DND-41 (cell line): ENCODE measurements around the gene CXCL5.
"Not testable (repeated sequence)": the region's sequence is repeated elsewhere in the genome, so short reads cannot be mapped to it uniquely, and the experiment has no call there.

Experiments used
- ATAC-seq: fragments of 200-7000 bp; cut with Tn5 transposase; 3 replicates; pipeline ENCODE4 v1.9.1; 2021; ENCODE audit warnings: low read depth; ENCODE audit not compliant: insufficient read depth
- DNase-seq: peaks from one replicate; pipeline ENCODE4 v3.0.0-alpha.2; 2020
- H2AFZ ChIP-seq: 2 replicates; pipeline ENCODE4 v1.6.0; 2012; ENCODE audit warnings: low read depth, low read length
- H3K27ac ChIP-seq: 2 replicates; pipeline ENCODE4 v1.5.1; 2012; ENCODE audit warnings: low read length, inconsistent platforms
- H3K27me3 ChIP-seq: fragments of 200-600 bp; sonication (generic); 2 replicates; pipeline ENCODE4 v1.6.0; 2012; ENCODE audit warnings: low read length, mild to moderate bottlenecking, inconsistent platforms; ENCODE audit not compliant: insufficient read depth, poor library complexity
- H3K36me3 ChIP-seq: 2 replicates; pipeline ENCODE4 v1.5.1; 2012; ENCODE audit warnings: low read length, inconsistent platforms; ENCODE audit not compliant: insufficient read depth
- H3K4me1 ChIP-seq: 2 replicates; pipeline ENCODE4 v1.5.1; 2012; ENCODE audit warnings: mild to moderate bottlenecking, low read length; ENCODE audit not compliant: insufficient read depth
- H3K4me2 ChIP-seq: 2 replicates; pipeline ENCODE4 v1.6.0; 2012; ENCODE audit warnings: mild to moderate bottlenecking, moderate library complexity, low read length, inconsistent platforms; ENCODE audit not compliant: insufficient read depth
- H3K4me3 ChIP-seq, 2 experiments: fragments of 200-600 bp in 1 of 2; shearing (Covaris generic) in 1 of 2; 2 replicates each; pipeline ENCODE4 v1.5.1; 2012 to 2016; ENCODE audit warnings: inconsistent platforms in 2 of 2, low read length in 2 of 2, mild to moderate bottlenecking in 2 of 2, low read depth in 1 of 2, moderate library complexity in 1 of 2
- H3K79me2 ChIP-seq: 2 replicates; pipeline ENCODE4 v1.6.0; 2012; ENCODE audit warnings: low read length, inconsistent platforms; ENCODE audit not compliant: insufficient read depth
- H3K9ac ChIP-seq: 2 replicates; pipeline ENCODE4 v1.6.0; 2012; ENCODE audit warnings: low read depth, mild to moderate bottlenecking, inconsistent platforms, low read length, moderate library complexity
- H3K9me3 ChIP-seq: 2 replicates; pipeline ENCODE4 v1.5.1; 2012; ENCODE audit warnings: low read length, moderate library complexity, mild to moderate bottlenecking, inconsistent platforms; ENCODE audit not compliant: insufficient read depth, severe bottlenecking
- H4K20me1 ChIP-seq: 2 replicates; pipeline ENCODE4 v1.6.0; 2012; ENCODE audit warnings: low read length; ENCODE audit not compliant: insufficient read depth
- EZH2 ChIP-seq: IDR thresholded peaks from 3 replicates; pipeline ENCODE4 v1.6.1; 2012; ENCODE audit warnings: borderline replicate concordance, low read depth, mild to moderate bottlenecking, moderate library complexity, low read length, inconsistent platforms; ENCODE audit not compliant: severe bottlenecking
- TF ChIP-seq, protein P1 (sequence below): IDR thresholded peaks from 2 replicates; pipeline ENCODE4 v1.5.1; 2012; ENCODE audit warnings: borderline replicate concordance, low read length, moderate library complexity, mild to moderate bottlenecking; ENCODE audit not compliant: poor library complexity, severe bottlenecking; ENCODE audit errors: extremely low read depth

The CXCL5 gene

DNA sequence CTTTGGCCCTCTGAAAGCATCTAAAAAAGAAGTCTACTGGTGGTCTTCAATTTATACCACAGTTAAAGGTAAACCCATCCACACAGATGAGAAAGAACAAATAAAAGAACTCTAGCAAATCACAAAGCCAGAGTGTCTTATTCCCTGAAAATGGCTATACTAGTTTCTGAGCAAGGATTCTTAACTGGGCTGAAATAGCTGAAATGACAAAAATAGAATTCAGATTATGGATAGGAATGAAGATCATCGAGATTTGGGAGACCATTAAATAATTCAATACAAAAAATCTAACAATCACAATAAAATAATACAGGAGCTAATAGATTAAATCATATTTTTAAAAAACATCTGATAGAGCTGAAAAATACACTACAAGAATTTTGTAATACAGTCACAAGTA, 28.5 kb downstream of the CXCL5 start:
- no peaks in the 10 kb centered on the region for H3K79me2 ChIP-seq
- no peaks in the 10 kb centered on the region for H4K20me1 ChIP-seq
- H3K9me3 ChIP-seq = no peaks in the 10 kb centered on the region
- H3K27me3 ChIP-seq = no peaks in the 10 kb centered on the region
- H2AFZ ChIP-seq = no peak overlapping the region
- TF ChIP-seq EZH2 = no peak
- TF ChIP-seq, protein P1, sequence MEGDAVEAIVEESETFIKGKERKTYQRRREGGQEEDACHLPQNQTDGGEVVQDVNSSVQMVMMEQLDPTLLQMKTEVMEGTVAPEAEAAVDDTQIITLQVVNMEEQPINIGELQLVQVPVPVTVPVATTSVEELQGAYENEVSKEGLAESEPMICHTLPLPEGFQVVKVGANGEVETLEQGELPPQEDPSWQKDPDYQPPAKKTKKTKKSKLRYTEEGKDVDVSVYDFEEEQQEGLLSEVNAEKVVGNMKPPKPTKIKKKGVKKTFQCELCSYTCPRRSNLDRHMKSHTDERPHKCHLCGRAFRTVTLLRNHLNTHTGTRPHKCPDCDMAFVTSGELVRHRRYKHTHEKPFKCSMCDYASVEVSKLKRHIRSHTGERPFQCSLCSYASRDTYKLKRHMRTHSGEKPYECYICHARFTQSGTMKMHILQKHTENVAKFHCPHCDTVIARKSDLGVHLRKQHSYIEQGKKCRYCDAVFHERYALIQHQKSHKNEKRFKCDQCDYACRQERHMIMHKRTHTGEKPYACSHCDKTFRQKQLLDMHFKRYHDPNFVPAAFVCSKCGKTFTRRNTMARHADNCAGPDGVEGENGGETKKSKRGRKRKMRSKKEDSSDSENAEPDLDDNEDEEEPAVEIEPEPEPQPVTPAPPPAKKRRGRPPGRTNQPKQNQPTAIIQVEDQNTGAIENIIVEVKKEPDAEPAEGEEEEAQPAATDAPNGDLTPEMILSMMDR = no peak
- DNase-seq = no peak
- no peak overlapping the region for H3K4me3 ChIP-seq
- no peaks in the 10 kb centered on the region for H3K36me3 ChIP-seq
- no peak overlapping the region for H3K9ac ChIP-seq
- no peak for ATAC-seq
- no peaks in the 10 kb centered on the region for H3K4me1 ChIP-seq
- no peak overlapping the region for H3K27ac ChIP-seq
- no peak overlapping the region for H3K4me2 ChIP-seq

DNA sequence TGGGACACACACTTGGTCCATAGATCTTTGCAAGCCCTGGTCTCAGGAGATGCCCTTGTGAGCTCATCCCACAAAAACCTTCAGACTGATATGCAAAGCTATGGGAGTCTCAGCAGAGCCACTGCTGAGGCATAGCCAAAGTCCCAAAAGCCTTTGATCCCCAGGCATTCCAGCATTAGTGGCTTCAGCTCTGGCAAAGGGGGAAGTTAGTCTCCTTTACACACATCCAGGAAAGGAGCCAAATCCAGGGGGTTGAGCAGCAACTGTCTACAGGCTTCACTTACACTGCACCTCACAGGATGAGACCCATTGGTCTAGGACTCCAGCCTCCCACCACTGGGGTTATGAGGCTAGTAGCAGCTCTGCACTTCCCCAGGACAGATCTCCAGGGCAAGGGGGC, 30.6 kb downstream of the CXCL5 start:
- Histone ChIP-seq H3K4me2 (no peak overlapping the region), H3K27ac (no peak overlapping the region), H3K27me3 (no peaks in the 10 kb centered on the region), H3K9ac (no peak overlapping the region), H3K79me2 (no peaks in the 10 kb centered on the region), H2AFZ (no peak overlapping the region), H4K20me1 (no peaks in the 10 kb centered on the region), H3K9me3 (no peaks in the 10 kb centered on the region), H3K4me1 (no peaks in the 10 kb centered on the region), H3K36me3 (no peaks in the 10 kb centered on the region), H3K4me3 (no peak overlapping the region)
- TF ChIP-seq, protein P1 = no peak
- no peak for TF ChIP-seq EZH2
- no peak for DNase-seq
- no peak for ATAC-seq

DNA sequence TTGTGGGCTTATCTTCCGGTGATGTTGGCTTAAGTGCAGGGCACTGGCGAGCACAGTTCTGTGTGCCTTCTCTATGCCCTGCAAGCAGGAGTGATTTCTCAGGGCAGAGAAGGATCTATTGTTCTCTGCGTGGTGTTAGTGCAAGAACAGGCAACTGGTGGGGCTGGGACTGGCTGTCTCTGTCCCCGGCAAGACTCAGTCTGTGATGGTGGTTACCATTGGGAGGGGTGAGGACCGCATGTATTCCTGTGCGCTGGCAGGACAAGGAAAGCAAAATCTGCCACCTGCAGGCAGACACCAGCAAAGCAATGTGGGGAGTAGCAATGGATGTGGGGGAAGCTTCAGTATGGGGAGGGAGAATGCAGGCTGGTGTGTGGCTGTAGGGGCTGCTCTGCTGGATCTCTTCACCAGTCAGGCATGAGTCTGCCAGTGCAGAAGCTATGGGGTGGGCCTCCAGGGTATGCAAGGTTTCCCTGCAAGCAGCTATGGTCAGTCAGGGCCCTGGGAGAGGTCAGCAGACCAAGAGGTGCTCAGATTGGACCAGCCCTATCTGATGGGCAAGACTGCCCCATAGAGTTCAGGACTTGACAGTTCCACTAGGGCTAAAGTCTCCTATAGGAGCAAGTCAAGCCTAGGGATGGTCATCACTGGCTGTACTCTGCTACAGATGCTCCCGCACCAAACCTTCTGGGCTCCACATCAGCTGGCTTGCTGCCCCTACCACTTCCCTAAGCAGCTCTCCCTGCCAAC, 33.4 kb downstream of the CXCL5 start:
- Histone ChIP-seq H3K4me1 (no peaks in the 10 kb centered on the region), H3K4me3 (no peak overlapping the region), H3K27me3 (no peaks in the 10 kb centered on the region), H4K20me1 (no peaks in the 10 kb centered on the region), H3K36me3 (no peaks in the 10 kb centered on the region), H3K9me3 (peaks cover 3% of the 10 kb centered on the region), H3K9ac (no peak overlapping the region), H2AFZ (no peak overlapping the region), H3K4me2 (no peak overlapping the region), H3K79me2 (no peaks in the 10 kb centered on the region), H3K27ac (no peak overlapping the region)
- no peak for ATAC-seq
- TF ChIP-seq, protein P1 = no peak
- no peak for TF ChIP-seq EZH2
- no peak for DNase-seq

DNA sequence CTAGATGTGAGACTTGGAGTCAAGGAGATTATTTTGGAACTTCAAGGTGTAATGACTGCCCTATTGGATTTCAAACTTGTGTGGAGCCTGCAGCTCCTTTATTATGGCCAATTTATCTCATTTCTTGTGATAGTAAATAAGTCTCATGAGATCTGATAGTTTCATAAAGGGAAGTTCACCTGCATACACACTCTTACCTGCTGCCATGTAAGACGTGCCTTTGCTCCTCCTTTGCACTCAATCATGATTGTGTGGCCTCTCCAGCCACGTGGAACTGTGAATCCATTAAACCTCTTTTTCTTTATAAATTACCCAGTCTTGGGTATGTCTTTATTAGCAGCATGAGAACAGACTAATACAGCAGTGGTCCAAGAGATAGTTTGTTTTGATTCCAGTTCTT, 35.8 kb downstream of the CXCL5 start:
- TF ChIP-seq EZH2 = no peak
- TF ChIP-seq, protein P1 = no peak
- H4K20me1 ChIP-seq = no peaks in the 10 kb centered on the region
- no peak overlapping the region for H3K4me3 ChIP-seq
- no peaks in the 10 kb centered on the region for H3K4me1 ChIP-seq
- ATAC-seq = no peak
- H2AFZ ChIP-seq = no peak overlapping the region
- H3K9me3 ChIP-seq = peaks cover 3% of the 10 kb centered on the region
- no peak for DNase-seq
- H3K9ac ChIP-seq = no peak overlapping the region
- H3K36me3 ChIP-seq = no peaks in the 10 kb centered on the region
- H3K27me3 ChIP-seq = no peaks in the 10 kb centered on the region
- no peak overlapping the region for H3K4me2 ChIP-seq
- no peaks in the 10 kb centered on the region for H3K79me2 ChIP-seq
- no peak overlapping the region for H3K27ac ChIP-seq

DNA sequence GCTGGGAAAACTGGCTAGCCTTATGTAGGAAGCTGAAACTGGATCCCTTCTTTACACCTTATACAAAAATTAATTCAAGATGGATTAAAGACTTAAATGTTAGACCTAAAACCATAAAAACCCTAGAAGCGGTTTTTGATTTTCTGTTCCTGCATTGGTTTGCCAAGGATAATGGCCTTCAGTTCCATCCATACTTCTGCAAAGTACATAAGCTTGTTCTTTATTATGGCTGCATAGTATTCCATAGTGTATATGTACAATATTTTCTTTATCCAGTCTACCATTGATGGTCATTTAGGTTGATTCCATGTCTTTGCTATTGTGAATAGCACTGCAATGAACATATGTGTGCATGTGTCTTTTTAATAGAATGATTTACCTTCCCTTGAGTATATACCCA, 39.4 kb downstream of the CXCL5 start:
- H4K20me1 ChIP-seq, H3K36me3 ChIP-seq, H3K4me2 ChIP-seq, ATAC-seq, DNase-seq, H3K79me2 ChIP-seq, H3K27ac ChIP-seq, H3K9me3 ChIP-seq, H3K4me1 ChIP-seq, H2AFZ ChIP-seq, H3K27me3 ChIP-seq, H3K4me3 ChIP-seq, H3K9ac ChIP-seq: not testable (repeated sequence)
